LNCaP clone FGC (cell line): Measurements from ENCODE around the gene MAST4.

Experiments used
- DNase-seq: peaks from one replicate; pipeline ENCODE4 v3.0.0-alpha.2; 2011; ENCODE audit warnings: low read depth
- H3K4me3 ChIP-seq: 2 replicates; pipeline ENCODE4 v1.5.1; 2011; ENCODE audit warnings: mild to moderate bottlenecking, low read depth, low read length, control low read depth
- CTCF ChIP-seq: IDR thresholded peaks from 2 replicates; pipeline ENCODE4 v1.5.1; 2012; ENCODE audit warnings: mild to moderate bottlenecking; ENCODE audit not compliant: control insufficient read depth, insufficient read depth; ENCODE audit errors: extremely low read depth

The MAST4 gene

GRCh38 chr5:67156976-67157583 lies 560.9 kb downstream of the MAST4 start:
- no peak overlapping the region for H3K4me3 ChIP-seq
- peak; percentile 71 for TF ChIP-seq CTCF
- no peak for DNase-seq

- DNase-seq: peak; percentile 64
- no peak overlapping the region for H3K4me3 ChIP-seq
- no peak for TF ChIP-seq CTCF
These were observed 564.1 kb downstream of the MAST4 start for GRCh38 chr5:67160272-67160671.

GRCh38 chr5:67160985-67161384 lies 564.8 kb downstream of the MAST4 start:
- no peak for TF ChIP-seq CTCF
- H3K4me3 ChIP-seq: no peak overlapping the region
- peak; percentile 57 for DNase-seq

GRCh38 chr5:67161767-67162166 lies 565.6 kb downstream of the MAST4 start:
- H3K4me3 ChIP-seq: no peak overlapping the region
- no peak for TF ChIP-seq CTCF
- DNase-seq: no peak

GRCh38 chr5:67163231-67163756 lies 567.1 kb downstream of the MAST4 start:
- no peak overlapping the region for H3K4me3 ChIP-seq
- DNase-seq: no peak
- TF ChIP-seq CTCF: no peak

GRCh38 chr5:67163863-67164595 lies 567.8 kb downstream of the MAST4 start:
- no peak for DNase-seq
- no peak overlapping the region for H3K4me3 ChIP-seq
- no peak for TF ChIP-seq CTCF
